OCI-LY7 (cell line): ENCODE data around the gene PPP1R3G. TPM values are rescaled to one million over a fixed set of nuclear protein-coding genes. Genes with fewer than 3 reads are reported as not detected.

Source experiments
- BruUV-seq: library from RNA; stranded (reverse); fragments of 400-500 nt; replicated peaks from 2 replicates; lab custom pipeline; 2021; lab: Mats Ljungman, UMichigan
- CTCF ChIA-PET: fragments of 300-600 bp; sonication (Branson Sonifier 250); formaldehyde crosslinking; loops from one replicate; lab custom pipeline; 2022; ENCODE audit warnings: antibody characterized with exemption; ENCODE audit not compliant: unreplicated experiment; lab: Charles Lee
- POLR2A ChIA-PET: fragments of 300-600 bp; sonication (Branson Sonifier 250); formaldehyde crosslinking; loops from one replicate; lab custom pipeline; 2022; ENCODE audit warnings: antibody characterized with exemption; lab: Charles Lee
- DNase-seq: peaks from one replicate; pipeline ENCODE4 v3.0.0-alpha.2; 2015; ENCODE audit warnings: low spot score
- H2AFZ ChIP-seq: fragments of 200-600 bp; sonication (generic), shearing (Covaris generic); 2 replicates; pipeline ENCODE4 v1.6.1; 2014; ENCODE audit warnings: mild to moderate bottlenecking, antibody characterized with exemption, low read length, moderate library complexity
- H3K27ac ChIP-seq: fragments of 200-600 bp; sonication (generic); 2 replicates; pipeline ENCODE4 v1.5.1; 2014; ENCODE audit warnings: mixed run types, low read depth, mild to moderate bottlenecking, moderate library complexity, low read length, inconsistent platforms; ENCODE audit not compliant: poor library complexity, severe bottlenecking
- H3K36me3 ChIP-seq: fragments of 200-600 bp; sonication (generic); 2 replicates; pipeline ENCODE4 v1.6.1; 2014; ENCODE audit warnings: mild to moderate bottlenecking, antibody characterized with exemption, low read length, moderate library complexity, mixed read lengths; ENCODE audit not compliant: insufficient read depth
- H3K4me1 ChIP-seq: fragments of 200-600 bp; sonication (generic); 2 replicates; pipeline ENCODE4 v1.5.1; 2014; ENCODE audit warnings: mild to moderate bottlenecking, low read length; ENCODE audit not compliant: insufficient read depth, poor library complexity, severe bottlenecking
- H3K4me2 ChIP-seq: fragments of 200-600 bp; sonication (generic); 2 replicates; pipeline ENCODE4 v1.6.1; 2014; ENCODE audit warnings: mild to moderate bottlenecking, low read length
- H3K4me3 ChIP-seq: fragments of 200-600 bp; sonication (generic); 2 replicates; pipeline ENCODE4 v1.5.1; 2014; ENCODE audit warnings: mild to moderate bottlenecking, low read depth, low read length; ENCODE audit not compliant: poor library complexity, severe bottlenecking
- H3K79me2 ChIP-seq: fragments of 200-600 bp; sonication (generic); 2 replicates; pipeline ENCODE4 v1.6.1; 2016; ENCODE audit warnings: low read depth, mild to moderate bottlenecking, low read length, moderate library complexity, mixed read lengths; ENCODE audit not compliant: insufficient read depth
- H3K9me2 ChIP-seq: fragments of 200-600 bp; sonication (generic); 2 replicates; pipeline ENCODE4 v1.6.1; 2016; ENCODE audit warnings: mild to moderate bottlenecking, low read length, mixed read lengths; ENCODE audit not compliant: insufficient read depth
- H3K9me3 ChIP-seq: fragments of 200-600 bp; sonication (generic); 2 replicates; pipeline ENCODE4 v1.6.1; 2014; ENCODE audit warnings: mild to moderate bottlenecking, mixed run types, low read length, mixed read lengths
- H4K20me1 ChIP-seq: fragments of 200-600 bp; sonication (generic); 2 replicates; pipeline ENCODE4 v1.6.1; 2014; ENCODE audit warnings: mild to moderate bottlenecking, antibody characterized with exemption, low read length, moderate library complexity, mixed read lengths; ENCODE audit not compliant: insufficient read depth
- EZH2phosphoT487 ChIP-seq: fragments of 200-600 bp; sonication (generic); IDR thresholded peaks from 2 replicates; pipeline ENCODE4 v1.6.1; 2018; ENCODE audit warnings: low read depth, borderline replicate concordance, mild to moderate bottlenecking, mixed run types, antibody characterized with exemption, low read length, moderate library complexity, mixed read lengths
- intact Hi-C: fragments of 100-400 bp; cut with micrococcal nuclease; formaldehyde crosslinking; loops from one replicate; pipeline ENCODE4 v1.10.0; 2022; ENCODE audit not compliant: unreplicated experiment
- total RNA-seq, 2 experiments: library from RNA; depleted of rRNA in 1 of 2; stranded (reverse); fragments of >200 nt in 1 of 2; shearing (Covaris generic) in 1 of 2; gene quantifications; 2 replicates each; pipeline ENCODE4 v1.2.3, GENCODE V29; 2014 to 2022
- TF ChIP-seq, protein P1 (sequence below): fragments of 200-600 bp; sonication (generic); conservative IDR thresholded peaks from 2 replicates; pipeline ENCODE4 v1.5.1; 2014; ENCODE audit warnings: mild to moderate bottlenecking, antibody characterized with exemption, low read length, moderate library complexity, mixed read lengths

PPP1R3G gene
- total RNA-seq, 2 experiments from 2014 or later, result 0.10 to 0.13 TPM

GRCh38 chr6:5081955-5082354, 3.2 kb upstream of the PPP1R3G start:
- TF ChIP-seq EZH2phosphoT487, result no peak
- TF ChIP-seq, protein P1, sequence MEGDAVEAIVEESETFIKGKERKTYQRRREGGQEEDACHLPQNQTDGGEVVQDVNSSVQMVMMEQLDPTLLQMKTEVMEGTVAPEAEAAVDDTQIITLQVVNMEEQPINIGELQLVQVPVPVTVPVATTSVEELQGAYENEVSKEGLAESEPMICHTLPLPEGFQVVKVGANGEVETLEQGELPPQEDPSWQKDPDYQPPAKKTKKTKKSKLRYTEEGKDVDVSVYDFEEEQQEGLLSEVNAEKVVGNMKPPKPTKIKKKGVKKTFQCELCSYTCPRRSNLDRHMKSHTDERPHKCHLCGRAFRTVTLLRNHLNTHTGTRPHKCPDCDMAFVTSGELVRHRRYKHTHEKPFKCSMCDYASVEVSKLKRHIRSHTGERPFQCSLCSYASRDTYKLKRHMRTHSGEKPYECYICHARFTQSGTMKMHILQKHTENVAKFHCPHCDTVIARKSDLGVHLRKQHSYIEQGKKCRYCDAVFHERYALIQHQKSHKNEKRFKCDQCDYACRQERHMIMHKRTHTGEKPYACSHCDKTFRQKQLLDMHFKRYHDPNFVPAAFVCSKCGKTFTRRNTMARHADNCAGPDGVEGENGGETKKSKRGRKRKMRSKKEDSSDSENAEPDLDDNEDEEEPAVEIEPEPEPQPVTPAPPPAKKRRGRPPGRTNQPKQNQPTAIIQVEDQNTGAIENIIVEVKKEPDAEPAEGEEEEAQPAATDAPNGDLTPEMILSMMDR, result no peak

DNA sequence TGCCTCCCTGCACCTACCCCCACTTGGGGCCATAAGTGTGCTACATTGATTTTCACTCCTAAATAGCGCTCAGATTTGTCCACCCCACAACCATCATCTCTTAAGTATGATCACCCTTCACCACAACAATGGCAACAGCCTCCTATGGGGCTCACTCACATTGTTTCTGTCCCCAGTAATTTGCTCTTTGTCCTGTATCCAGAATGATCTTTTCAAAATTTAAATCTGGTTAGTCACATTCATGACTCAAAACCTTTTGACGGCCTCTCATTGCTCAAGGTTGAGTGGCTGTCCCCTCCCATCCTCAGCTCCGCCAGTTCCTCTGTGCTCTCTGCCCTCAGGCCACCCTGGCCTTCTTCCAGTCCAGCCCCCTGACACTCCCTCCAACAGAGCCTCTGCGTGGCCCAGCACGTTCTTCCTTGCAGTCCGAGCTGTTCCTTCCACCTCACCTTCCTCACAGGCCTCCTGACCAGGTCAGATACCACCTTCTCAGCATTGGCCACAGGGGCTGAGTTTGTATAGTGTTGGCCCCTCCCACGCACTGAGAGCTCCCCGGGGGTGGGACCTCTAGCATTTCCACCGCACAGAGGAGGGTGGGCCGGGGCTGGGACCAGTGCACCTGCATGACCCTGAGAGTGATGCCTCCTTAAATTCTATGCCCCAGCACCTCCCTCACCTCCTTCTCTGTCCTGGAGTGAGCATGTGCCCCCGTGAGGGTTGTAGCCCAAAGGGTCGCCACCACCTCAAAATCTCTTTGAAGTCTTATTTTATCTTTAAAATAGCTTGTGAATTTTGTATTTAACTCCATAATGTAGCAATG, 2.4 kb upstream of the PPP1R3G start:
- Histone ChIP-seq H3K36me3 (no peaks in the 10 kb centered on the region), H3K27ac (no peak overlapping the region), H3K9me2 (no peaks in the 10 kb centered on the region), H2AFZ (no peak overlapping the region), H3K9me3 (no peaks in the 10 kb centered on the region), H3K4me2 (no peak overlapping the region), H3K4me1 (no peaks in the 10 kb centered on the region), H3K79me2 (no peaks in the 10 kb centered on the region), H4K20me1 (no peaks in the 10 kb centered on the region), H3K4me3 (no peak overlapping the region)
- TF ChIP-seq, protein P1, result no peak
- no peak for TF ChIP-seq EZH2phosphoT487
- DNase-seq, result no peak
- ChIA-PET CTCF (no interaction called here), POLR2A (no interaction called here)
- no TSS peak for BruUV-seq
- intact Hi-C loops, result no loop called here

More at GRCh38 chr6:5081955-5082354, 3.2 kb upstream of the PPP1R3G start:
- H3K4me1 ChIP-seq, result no peaks in the 10 kb centered on the region
- no peaks in the 10 kb centered on the region for H3K79me2 ChIP-seq
- no peaks in the 10 kb centered on the region for H3K9me3 ChIP-seq
- no peak overlapping the region for H2AFZ ChIP-seq
- no TSS peak for BruUV-seq
- CTCF ChIA-PET, result no interaction called here
- no peak overlapping the region for H3K4me3 ChIP-seq
- no peaks in the 10 kb centered on the region for H3K36me3 ChIP-seq
- H3K27ac ChIP-seq, result no peak overlapping the region
- H3K4me2 ChIP-seq, result no peak overlapping the region
- intact Hi-C loops, result no loop called here
- no peaks in the 10 kb centered on the region for H3K9me2 ChIP-seq
- no peaks in the 10 kb centered on the region for H4K20me1 ChIP-seq
- DNase-seq, result no peak
- POLR2A ChIA-PET, result no interaction called here

- TF ChIP-seq, protein P1, result no peak
- no peak for TF ChIP-seq EZH2phosphoT487
- Histone ChIP-seq H3K4me1 (no peaks in the 10 kb centered on the region), H2AFZ (no peak overlapping the region), H3K27ac (no peak overlapping the region), H3K36me3 (no peaks in the 10 kb centered on the region), H3K4me3 (no peak overlapping the region), H3K9me3 (no peaks in the 10 kb centered on the region), H3K9me2 (no peaks in the 10 kb centered on the region), H3K79me2 (no peaks in the 10 kb centered on the region), H3K4me2 (no peak overlapping the region), H4K20me1 (no peaks in the 10 kb centered on the region)
- DNase-seq, result no peak
- BruUV-seq, result no TSS peak
- ChIA-PET CTCF (no interaction called here), POLR2A (no interaction called here)
- intact Hi-C loops, result no loop called here
Observed at GRCh38 chr6:5083307-5083583, 1.9 kb upstream of the PPP1R3G start.
